Hematopoietic multipotent progenitor cell treated with erythropoietin and hydrocortisone succinate and interleukin-3 and kit ligand, for 8 days (in vitro differentiated cells): Measurements from ENCODE around the gene CEP135.
A peak's percentile ranks its signal among the peaks of the same experiment; 100 is the strongest.
"Not testable (repeated sequence)": the region's sequence is repeated elsewhere in the genome, so short reads cannot be mapped to it uniquely, and the experiment has no call there.

Experiments
- DNase-seq: peaks from one replicate; pipeline ENCODE4 v3.0.0-alpha.2; 2015

The CEP135 gene

DNA sequence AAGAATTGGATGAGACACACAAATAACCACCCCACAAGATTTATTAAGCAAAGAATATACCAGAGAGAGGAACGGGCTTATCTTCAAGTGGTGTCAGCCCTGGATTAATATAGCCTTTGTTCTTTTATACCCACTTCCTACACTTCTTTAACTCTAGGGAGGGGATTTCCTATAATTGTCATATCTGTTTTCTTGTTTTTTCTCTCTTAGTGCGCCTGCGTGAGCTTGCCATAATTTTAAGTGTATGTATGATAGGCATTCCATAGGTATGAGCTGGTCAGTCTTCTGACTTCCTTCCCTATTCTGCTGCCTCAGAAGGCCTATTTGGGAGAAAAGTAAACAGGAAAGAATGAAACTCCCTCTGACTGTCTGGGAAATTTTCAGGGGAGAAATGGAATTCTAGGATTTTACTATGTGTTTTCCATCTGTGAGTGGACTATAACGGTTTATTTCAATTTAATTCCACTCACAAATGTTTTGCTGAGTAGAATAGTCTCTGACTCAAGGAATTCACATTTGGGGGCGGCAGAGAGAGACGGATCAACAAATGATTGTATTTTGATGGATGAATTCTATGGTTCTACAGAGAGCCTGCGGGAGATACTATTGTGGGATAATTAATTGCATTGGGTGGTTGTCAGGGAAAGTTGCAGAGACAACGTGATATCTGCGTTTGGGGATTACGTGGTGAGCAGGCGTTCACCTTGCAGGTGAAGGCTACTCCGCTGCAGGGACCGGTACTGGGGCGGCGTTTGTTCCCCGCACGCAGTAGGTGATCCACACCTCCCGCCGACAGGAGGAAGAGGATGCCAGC lies 626 bp upstream of the CEP135 start:
- DNase-seq: peak; percentile 56

DNA sequence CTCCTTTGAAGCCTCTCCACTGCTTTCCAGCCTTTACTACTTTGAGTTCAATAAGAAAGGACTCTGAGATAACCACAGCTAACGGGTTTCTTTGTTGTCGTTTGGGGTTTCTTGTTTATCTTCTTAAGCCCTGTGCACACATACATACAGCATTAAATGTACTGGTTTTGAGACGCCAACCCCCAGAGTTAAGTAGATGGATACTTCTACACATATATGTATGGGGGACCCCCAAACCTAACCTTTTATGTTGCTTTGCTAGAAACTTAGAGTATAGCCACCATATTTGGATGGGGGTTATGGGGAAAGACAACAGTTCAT lies 697 bp downstream of the CEP135 start:
- no peak for DNase-seq

GRCh38 chr4:55951191-55951922 lies 2.6 kb downstream of the CEP135 start:
- DNase-seq: no peak

DNA sequence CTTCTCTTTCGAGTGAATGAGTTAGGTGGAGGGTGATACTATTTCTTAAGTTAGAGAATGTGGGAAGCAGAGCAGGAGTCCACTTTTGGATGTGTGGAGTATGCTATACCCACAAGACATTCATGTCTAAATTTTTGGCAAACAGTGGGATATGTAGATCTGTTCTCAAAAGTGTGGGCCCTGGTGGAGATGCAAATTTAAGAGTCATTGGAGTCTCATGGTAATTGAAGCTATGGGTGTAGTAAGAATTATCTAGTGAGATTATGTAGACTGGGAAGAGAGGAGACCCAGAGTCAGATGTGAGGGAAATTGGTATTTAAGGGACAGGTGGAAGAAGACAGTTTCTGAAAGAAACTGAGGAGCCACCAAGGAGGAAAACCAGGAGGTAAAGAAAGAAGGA lies 7.0 kb downstream of the CEP135 start:
- DNase-seq: no peak

- no peak for DNase-seq
These were observed 10.9 kb downstream of the CEP135 start for GRCh38 chr4:55959655-55960054.

DNA sequence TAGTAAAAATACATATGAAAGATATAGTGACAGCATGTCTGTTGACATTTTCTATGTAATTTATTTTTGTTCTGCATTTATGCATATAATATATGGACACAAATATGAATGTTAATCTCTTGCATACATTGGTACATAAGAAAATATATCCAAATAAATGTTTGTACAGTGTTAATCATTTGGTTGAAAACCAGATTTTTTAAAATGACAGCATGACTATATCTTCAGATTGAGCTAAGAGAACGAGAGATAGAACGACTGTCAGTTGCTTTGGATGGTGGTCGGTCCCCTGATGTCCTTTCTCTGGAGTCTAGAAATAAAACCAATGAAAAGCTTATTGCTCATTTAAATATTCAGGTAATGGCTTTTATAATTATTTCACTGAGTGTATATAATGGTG lies 15.3 kb downstream of the CEP135 start:
- DNase-seq: no peak

DNA sequence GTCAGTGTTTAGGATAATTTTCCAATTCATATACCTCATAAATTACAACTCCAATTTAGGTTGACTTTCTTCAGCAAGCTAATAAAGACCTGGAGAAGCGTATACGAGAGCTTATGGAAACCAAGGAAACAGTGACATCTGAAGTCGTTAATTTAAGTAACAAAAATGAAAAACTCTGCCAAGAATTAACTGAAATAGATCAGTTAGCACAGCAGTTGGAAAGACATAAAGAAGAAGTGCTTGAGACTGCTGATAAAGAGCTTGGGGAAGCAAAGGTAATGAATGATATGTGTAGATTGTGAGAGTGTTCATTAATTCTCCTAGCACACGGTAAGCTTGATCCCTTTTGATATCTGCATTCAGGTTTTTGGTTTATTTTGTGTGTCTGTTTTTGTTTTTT lies 16.8 kb downstream of the CEP135 start:
- peak; percentile 87 for DNase-seq

DNA sequence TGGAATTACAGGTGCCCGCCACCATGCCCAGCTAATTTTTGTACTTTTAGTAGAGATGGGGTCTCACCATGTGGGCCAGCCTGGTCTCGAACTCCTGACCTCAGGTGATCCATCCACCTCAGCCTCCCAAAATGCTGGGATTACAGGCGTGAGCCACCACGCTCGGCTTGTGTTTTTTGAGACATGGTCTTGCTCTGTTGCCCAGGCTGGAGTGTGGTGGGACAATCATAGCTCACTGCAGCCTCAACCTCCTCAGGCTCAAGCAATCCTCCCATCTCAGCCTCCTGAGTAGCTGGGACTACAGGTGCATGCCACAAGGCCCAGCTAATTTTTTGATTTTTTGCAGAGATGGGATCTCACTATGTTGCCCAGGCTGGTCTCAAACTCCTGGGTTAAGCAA lies 17.6 kb downstream of the CEP135 start:
- DNase-seq: not testable (repeated sequence)

- no peak for DNase-seq
These were observed 18.6 kb downstream of the CEP135 start for GRCh38 chr4:55967376-55967775.

GRCh38 chr4:55973650-55974049 lies 24.9 kb downstream of the CEP135 start:
- DNase-seq: no peak

DNA sequence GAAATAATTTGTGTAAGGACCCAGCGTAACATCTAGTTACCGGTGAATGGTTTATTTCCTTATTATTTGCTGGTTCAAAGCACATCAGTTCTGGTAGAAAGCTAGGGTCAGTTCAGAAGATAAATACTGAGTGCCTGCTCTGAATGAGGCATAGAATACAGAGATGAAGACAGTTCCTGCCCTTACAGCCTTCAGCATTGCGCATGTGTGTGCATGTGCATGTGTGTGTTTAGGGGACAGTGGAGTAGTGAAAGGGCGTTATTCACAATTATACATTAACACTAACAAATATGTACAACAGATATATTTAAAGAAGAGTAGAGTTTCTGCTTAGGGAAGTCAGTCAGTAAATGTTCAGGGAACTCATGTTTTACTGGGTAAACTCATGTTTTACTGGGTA lies 29.1 kb downstream of the CEP135 start:
- DNase-seq: no peak

DNA sequence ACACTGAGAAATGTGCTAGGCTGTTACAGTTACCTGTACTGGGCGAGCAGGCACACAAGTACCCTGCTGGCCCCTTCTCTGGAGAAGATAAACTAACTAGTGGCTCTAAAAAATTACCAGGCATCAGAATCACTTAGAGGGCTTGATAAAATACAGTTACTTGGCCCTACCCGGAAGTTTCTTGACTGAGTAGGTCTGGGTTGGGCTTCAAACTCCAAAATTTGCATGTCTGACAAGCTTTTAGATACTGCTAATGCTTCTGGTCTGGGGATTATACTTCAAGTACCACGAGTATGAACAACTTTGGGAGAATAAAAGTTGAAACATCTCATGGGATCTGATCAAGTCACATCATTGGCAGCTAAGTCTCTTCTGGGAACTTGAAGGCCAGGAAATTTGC lies 30.8 kb downstream of the CEP135 start:
- DNase-seq: no peak

- DNase-seq: no peak
These were observed 32.0 kb downstream of the CEP135 start for GRCh38 chr4:55980725-55981124.

GRCh38 chr4:55982976-55983375 lies 34.2 kb downstream of the CEP135 start:
- DNase-seq: no peak

- peak; percentile 81 for DNase-seq
These were observed 41.0 kb downstream of the CEP135 start for GRCh38 chr4:55989766-55990165.

- DNase-seq: peak; percentile 78
These were observed 45.4 kb downstream of the CEP135 start for GRCh38 chr4:55993994-55994663.

DNA sequence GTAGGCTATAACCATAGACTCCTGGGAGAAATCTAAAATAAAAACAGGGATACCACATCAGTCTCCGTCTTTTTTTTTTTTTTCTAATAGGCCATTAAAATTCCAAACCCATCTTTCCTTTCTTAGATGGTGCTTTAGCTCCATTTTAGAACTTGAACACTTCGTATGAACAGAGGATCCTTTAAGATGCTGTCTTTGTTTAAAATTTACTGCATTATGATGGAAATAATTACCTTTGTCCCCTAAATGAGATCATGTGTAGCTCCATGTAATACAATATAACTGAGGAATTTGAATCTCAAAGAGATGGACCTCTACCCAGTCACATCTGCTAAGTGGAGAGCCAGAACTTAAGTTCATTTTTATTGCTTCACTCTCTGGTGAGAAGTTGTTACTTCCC lies 47.9 kb downstream of the CEP135 start:
- DNase-seq: no peak

GRCh38 chr4:56003606-56004005 lies 54.9 kb downstream of the CEP135 start:
- no peak for DNase-seq

DNA sequence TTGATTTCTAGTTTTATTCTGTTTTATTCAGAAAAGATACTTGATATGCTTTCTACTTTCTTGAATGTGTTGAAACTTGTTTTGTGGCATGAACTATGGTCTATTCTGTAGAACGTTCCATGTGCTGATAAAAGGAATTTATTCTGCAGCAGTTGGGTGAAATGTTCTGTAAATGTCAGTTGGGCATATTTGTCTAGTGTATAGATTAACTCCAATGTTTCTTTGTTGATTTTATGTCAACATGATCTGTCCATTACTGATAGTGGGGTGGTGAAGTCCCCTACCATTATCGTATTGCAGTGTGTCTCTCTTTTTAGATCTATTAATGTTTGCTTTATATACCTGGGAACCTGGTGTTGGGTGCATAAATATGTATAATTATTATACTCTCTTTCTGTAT lies 55.5 kb downstream of the CEP135 start:
- DNase-seq: peak; percentile 60

DNA sequence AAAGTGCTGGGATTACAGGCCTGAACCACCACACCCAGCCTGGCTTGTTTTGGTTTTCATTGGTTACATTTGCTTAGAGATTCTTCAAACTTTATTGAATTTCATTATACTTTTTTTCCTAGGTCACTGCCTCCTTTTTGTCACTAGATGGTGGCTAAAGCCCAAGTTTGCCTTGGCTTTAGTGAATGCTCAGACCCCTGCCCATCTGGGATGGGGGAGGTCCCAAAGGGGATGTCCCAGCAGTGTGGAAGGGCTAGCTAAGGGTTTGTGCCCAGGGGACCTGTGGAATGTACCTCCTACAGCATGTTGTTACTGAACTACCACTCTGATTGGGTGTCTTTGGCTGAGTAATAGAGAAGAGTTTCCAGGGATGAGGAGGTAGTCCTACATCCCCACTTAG lies 58.4 kb downstream of the CEP135 start:
- no peak for DNase-seq

- DNase-seq: no peak
These were observed 59.5 kb downstream of the CEP135 start for GRCh38 chr4:56008206-56008605.

DNA sequence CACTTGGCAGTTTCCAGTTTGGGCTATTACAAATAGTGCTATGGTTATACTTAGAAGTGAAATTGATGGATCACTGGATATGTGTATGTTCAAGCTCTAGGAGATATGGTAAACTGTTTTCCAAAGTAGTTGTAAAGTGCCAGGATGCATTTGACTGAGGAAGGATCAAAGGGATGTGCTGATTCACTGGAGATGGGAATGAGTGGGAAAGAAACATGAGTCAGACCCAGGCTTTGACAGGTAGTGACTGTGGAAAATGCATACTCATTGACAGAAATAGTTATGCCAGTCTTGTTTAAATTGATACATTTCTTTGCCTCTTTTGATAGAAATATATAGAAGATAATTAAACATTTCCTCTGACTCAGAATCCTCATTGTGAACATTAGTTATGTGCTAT lies 77.9 kb downstream of the CEP135 start:
- DNase-seq: no peak

DNA sequence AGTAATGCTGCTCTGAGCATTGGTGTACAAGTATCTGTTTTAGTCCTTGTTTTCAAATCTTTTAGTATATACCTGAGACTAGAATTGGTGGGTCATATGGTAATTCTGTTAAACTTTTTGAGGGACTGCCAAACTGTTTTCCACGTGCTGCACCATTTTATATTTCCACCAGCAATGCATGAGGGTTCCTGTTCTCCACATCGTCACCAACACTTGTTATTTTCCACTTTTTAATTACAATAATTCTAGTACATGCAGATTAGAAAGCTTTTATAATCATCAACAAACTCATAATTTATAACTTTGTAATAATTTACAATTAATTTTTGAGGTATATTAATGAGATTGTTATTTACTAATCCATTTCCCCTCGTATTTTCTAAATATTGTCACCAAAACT lies 79.4 kb downstream of the CEP135 start:
- no peak for DNase-seq

DNA sequence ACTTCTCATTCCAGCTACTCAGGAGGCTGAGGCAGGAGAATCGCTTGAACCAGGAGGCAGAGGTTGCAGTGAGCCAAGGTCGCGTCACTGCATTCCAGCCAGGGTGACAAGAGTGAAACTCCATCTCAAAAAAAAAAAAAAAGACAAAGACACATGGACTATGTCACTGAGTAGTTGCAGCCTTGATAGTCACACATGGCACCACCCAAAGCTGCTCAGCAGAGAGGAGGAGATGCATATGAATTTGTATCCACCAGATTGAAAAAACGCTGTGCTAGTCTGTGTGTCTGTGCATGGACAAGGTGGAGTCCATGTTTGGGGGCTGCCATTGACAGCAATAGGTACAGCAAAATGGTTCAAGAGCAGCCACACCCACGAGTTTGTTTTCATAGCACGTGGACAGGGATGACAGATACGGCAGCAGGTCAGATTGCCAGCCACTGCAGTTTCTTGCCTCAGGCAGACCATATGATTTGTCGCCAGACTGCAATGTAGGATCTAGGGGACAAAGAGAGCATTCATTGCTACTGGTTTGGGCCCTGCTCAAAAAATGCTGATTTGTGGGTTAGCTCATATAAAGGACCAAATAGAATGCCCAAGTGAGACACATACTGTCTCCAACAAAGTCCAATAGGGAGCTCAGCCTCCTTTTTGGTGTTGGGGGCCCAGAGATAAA lies 89.9 kb downstream of the CEP135 start:
- no peak for DNase-seq
